ENCODE data around the gene AVEN.
"Not testable (repeated sequence)": the region's sequence is repeated elsewhere in the genome, so short reads cannot be mapped to it uniquely, and the experiment has no call there.

GRCh38 chr15:33819499-33819898 is 219.5 kb downstream of the AVEN start:
- not testable (repeated sequence) for TF ChIP-seq CTCF (IDR thresholded peaks at IDR 0.05; ENCODE audit: control extremely low read depth in 1 of 3, insufficient read depth in 1 of 3, low read depth in 1 of 3, low read length in 3 of 3); POLR2A (IDR thresholded peaks at IDR 0.05; ENCODE audit: control extremely low read depth in 1 of 2, low read depth in 2 of 2, low read length in 2 of 2); ZNF274 (IDR thresholded peaks at IDR 0.05; ENCODE audit: borderline replicate concordance, extremely low read depth, low read length); POLR2AphosphoS5 (IDR thresholded peaks at IDR 0.05; ENCODE audit: low read depth, low read length); NRF1 (IDR thresholded peaks at IDR 0.05; ENCODE audit: low read depth, low read length)

All from H1 (cell line).